Measurements from ENCODE around the gene BICRA. TPM values are rescaled to one million over a fixed set of nuclear protein-coding genes. Genes with fewer than 3 reads are reported as not detected.

Gene BICRA
- polyA plus RNA-seq, 1 experiment = 0.53 TPM

DNA sequence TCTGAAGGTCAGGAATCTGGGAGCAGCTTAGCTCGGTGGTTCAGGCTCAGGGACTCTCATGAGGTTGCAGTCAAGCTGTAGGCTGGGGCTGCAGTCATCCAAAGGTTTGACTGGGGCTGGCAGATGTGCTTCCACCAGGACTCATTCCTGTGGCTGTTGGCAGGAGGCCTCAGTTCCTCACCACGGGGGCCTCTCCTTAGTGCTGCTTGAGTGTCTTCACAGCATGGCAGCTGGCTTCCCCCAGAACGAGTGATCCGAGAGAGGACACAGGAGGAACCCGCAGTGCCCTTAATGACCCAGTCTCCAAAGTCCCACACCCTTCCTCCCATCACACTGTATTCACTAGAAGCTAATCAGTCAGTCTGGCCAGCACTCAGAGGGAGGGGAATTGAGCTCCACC is 65.6 kb downstream of the BICRA start:
- no peak for DNase-seq (ENCODE audit: low read depth)
- TF ChIP-seq, protein P1, sequence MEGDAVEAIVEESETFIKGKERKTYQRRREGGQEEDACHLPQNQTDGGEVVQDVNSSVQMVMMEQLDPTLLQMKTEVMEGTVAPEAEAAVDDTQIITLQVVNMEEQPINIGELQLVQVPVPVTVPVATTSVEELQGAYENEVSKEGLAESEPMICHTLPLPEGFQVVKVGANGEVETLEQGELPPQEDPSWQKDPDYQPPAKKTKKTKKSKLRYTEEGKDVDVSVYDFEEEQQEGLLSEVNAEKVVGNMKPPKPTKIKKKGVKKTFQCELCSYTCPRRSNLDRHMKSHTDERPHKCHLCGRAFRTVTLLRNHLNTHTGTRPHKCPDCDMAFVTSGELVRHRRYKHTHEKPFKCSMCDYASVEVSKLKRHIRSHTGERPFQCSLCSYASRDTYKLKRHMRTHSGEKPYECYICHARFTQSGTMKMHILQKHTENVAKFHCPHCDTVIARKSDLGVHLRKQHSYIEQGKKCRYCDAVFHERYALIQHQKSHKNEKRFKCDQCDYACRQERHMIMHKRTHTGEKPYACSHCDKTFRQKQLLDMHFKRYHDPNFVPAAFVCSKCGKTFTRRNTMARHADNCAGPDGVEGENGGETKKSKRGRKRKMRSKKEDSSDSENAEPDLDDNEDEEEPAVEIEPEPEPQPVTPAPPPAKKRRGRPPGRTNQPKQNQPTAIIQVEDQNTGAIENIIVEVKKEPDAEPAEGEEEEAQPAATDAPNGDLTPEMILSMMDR (IDR thresholded peaks at IDR 0.05; ENCODE audit: insufficient read depth, low read depth, low read length) = no peak
- no peaks in the 10 kb centered on the region for H3K27me3 ChIP-seq (ENCODE audit: control insufficient read depth, insufficient read depth, low read length)
- H3K36me3 ChIP-seq (ENCODE audit: control insufficient read depth, insufficient read depth, low read length) = peaks cover 26% of the 10 kb centered on the region
- H3K4me3 ChIP-seq (ENCODE audit: low read depth, low read length) = no peak overlapping the region
- POLR2A ChIA-PET = no interaction called here
- CTCF ChIA-PET = no interaction called here

DNA sequence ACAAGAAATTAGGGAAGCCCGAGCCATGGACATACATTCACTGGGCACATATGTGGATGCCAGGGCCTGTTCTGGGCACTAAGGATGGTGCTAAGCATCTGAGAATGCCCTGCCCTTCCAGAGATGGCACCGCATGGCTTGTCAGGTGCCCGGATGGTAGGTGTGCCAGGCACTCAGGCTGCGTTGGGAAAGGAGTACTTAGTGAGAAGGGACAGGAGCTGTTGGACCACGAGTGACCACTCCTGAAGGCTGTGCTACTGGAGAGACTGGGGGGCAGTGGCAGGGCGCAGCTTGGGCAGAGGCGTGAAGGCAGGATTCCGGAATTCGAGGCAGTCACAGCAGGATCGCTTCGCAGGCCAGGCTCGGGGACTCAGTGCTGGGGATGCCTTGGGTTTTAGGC is 66.3 kb downstream of the BICRA start:
- Histone ChIP-seq H3K4me3 (ENCODE audit: low read depth, low read length) (no peak overlapping the region), H3K27me3 (ENCODE audit: control insufficient read depth, insufficient read depth, low read length) (no peaks in the 10 kb centered on the region), H3K36me3 (ENCODE audit: control insufficient read depth, insufficient read depth, low read length) (peaks cover 27% of the 10 kb centered on the region)
- TF ChIP-seq, protein P1 (IDR thresholded peaks at IDR 0.05; ENCODE audit: insufficient read depth, low read depth, low read length) = no peak
- DNase-seq (ENCODE audit: low read depth) = no peak
- POLR2A ChIA-PET = no interaction called here
- CTCF ChIA-PET = no interaction called here

DNA sequence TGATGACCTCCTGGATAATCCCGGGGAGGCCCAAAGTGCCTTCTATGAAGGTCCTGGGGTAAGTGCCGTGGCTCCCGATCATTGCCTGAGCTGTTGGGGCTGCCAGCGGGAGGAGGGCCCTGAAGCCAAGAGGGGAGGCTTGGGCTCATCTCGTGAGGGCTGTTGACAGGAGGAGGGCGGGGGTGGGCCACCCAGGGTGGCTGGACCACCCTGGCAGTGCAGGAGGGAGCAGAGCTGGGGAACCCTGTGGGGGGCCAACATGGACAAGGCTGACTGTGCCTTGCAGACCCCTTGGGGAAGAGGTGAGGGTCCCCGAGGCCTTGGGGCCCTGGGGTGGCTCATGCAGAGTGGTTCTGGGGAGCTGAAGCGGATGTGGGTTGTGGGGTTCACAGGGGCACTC is 66.9 kb downstream of the BICRA start:
- ChIA-PET CTCF (interaction anchor here (0.9 to 1.2 kb wide), 2 partner anchors 9 to 160 kb away, joined by 4 to 5 read pairs; no protein-coding TSS in a partner anchor), POLR2A (no interaction called here)
- Histone ChIP-seq H3K36me3 (ENCODE audit: control insufficient read depth, insufficient read depth, low read length) (peaks cover 28% of the 10 kb centered on the region), H3K27me3 (ENCODE audit: control insufficient read depth, insufficient read depth, low read length) (no peaks in the 10 kb centered on the region), H3K4me3 (ENCODE audit: low read depth, low read length) (no peak overlapping the region)
- TF ChIP-seq, protein P1 (IDR thresholded peaks at IDR 0.05; ENCODE audit: insufficient read depth, low read depth, low read length) = no peak
- DNase-seq (ENCODE audit: low read depth) = no peak

DNA sequence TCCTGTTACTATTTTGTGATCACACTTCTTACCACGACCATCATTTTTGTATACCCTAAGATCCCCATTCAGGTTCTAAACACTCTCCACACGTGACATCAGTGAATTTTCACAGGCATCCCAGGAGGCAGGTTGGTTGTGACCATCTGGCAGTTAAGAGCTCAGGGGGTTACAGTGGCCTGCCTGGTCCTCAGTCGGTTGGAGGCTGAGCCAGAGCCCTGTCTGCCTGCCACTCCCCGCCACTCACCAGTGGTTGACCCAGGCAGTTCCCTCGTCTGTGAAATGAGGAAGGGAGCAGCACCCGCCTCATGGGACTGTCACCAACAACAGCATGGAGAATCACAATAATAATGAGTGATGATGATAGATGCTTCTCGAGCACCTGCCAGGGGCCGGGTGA is 67.9 kb downstream of the BICRA start:
- TF ChIP-seq, protein P1 (IDR thresholded peaks at IDR 0.05; ENCODE audit: insufficient read depth, low read depth, low read length) = no peak
- no peak for DNase-seq (ENCODE audit: low read depth)
- H3K4me3 ChIP-seq (ENCODE audit: low read depth, low read length) = no peak overlapping the region
- ChIA-PET POLR2A (no interaction called here), CTCF (interaction anchor here (0.9 to 1.2 kb wide), 3 partner anchors 10 to 161 kb away, joined by 3 to 5 read pairs (median 4); no protein-coding TSS in a partner anchor)
- H3K36me3 ChIP-seq (ENCODE audit: control insufficient read depth, insufficient read depth, low read length) = peaks cover 32% of the 10 kb centered on the region
- no peaks in the 10 kb centered on the region for H3K27me3 ChIP-seq (ENCODE audit: control insufficient read depth, insufficient read depth, low read length)

DNA sequence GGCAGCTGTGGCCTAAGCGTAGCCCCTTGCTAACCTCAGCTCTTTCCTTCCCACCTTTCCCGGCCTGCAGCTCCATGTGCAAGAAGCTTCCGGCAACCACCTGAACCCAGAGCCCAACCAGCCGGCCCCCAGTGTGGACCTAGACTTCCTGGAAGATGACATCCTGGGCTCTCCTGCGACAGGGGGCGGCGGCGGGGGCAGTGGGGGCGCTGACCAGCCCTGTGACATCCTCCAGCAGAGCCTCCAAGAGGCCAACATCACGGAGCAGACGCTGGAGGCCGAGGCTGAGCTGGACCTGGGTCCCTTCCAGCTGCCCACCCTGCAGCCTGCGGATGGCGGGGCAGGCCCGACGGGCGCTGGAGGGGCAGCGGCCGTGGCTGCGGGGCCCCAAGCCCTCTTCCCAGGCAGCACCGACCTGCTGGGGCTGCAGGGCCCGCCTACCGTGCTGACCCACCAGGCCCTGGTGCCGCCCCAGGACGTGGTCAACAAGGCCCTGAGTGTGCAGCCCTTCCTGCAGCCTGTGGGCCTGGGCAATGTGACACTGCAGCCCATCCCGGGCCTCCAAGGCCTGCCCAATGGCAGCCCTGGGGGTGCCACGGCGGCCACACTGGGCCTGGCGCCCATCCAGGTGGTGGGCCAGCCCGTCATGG is 70.4 kb downstream of the BICRA start:
- no peaks in the 10 kb centered on the region for H3K27me3 ChIP-seq (ENCODE audit: control insufficient read depth, insufficient read depth, low read length)
- DNase-seq (ENCODE audit: low read depth) = no peak
- CTCF ChIA-PET = interaction anchor here (0.9 to 1.4 kb wide), 2 partner anchors 11 to 33 kb away, joined by 3 to 4 read pairs; no protein-coding TSS in a partner anchor
- peaks cover 24% of the 10 kb centered on the region for H3K36me3 ChIP-seq (ENCODE audit: control insufficient read depth, insufficient read depth, low read length)
- H3K4me3 ChIP-seq (ENCODE audit: low read depth, low read length) = no peak overlapping the region
- TF ChIP-seq, protein P1 (IDR thresholded peaks at IDR 0.05; ENCODE audit: insufficient read depth, low read depth, low read length) = no peak
- POLR2A ChIA-PET = no interaction called here
